ENCODE results near the gene PRKAR1B.

The PRKAR1B gene

GRCh38 chr7:713488-714230 is 13.4 kb downstream of the PRKAR1B start:
- Histone ChIP-seq H3K4me3 (ENCODE audit: low read depth, low read length, poor library complexity, severe bottlenecking) (no peak overlapping the region), H3K9me2 (ENCODE audit: low read depth, low read length) (no peaks in the 10 kb centered on the region), H2AFZ (ENCODE audit: low read length) (no peak overlapping the region), H3K4me2 (ENCODE audit: low read length) (no peak overlapping the region), H3K79me2 (ENCODE audit: insufficient read depth, low read length) (no peaks in the 10 kb centered on the region), H3K36me3 (ENCODE audit: insufficient read depth, low read length) (peaks cover 10% of the 10 kb centered on the region), H3K27ac (ENCODE audit: low read depth, low read length, poor library complexity, severe bottlenecking) (no peak overlapping the region), H3F3A (ENCODE audit: insufficient read depth, low read length) (no peaks in the 10 kb centered on the region), H4K20me1 (ENCODE audit: insufficient read depth, low read length) (no peaks in the 10 kb centered on the region), H3K4me1 (ENCODE audit: insufficient read depth, low read length, severe bottlenecking) (no peaks in the 10 kb centered on the region), H3K9ac (ENCODE audit: low read length) (no peak overlapping the region), H3K9me3 (ENCODE audit: low read length) (no peaks in the 10 kb centered on the region), H3K27me3 (ENCODE audit: insufficient read depth, low read length) (no peaks in the 10 kb centered on the region)
- TF ChIP-seq, protein P1, sequence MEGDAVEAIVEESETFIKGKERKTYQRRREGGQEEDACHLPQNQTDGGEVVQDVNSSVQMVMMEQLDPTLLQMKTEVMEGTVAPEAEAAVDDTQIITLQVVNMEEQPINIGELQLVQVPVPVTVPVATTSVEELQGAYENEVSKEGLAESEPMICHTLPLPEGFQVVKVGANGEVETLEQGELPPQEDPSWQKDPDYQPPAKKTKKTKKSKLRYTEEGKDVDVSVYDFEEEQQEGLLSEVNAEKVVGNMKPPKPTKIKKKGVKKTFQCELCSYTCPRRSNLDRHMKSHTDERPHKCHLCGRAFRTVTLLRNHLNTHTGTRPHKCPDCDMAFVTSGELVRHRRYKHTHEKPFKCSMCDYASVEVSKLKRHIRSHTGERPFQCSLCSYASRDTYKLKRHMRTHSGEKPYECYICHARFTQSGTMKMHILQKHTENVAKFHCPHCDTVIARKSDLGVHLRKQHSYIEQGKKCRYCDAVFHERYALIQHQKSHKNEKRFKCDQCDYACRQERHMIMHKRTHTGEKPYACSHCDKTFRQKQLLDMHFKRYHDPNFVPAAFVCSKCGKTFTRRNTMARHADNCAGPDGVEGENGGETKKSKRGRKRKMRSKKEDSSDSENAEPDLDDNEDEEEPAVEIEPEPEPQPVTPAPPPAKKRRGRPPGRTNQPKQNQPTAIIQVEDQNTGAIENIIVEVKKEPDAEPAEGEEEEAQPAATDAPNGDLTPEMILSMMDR (IDR thresholded peaks at IDR 0.05; ENCODE audit: low read length): no peak
- no peak for TF ChIP-seq EZH2 (IDR thresholded peaks at IDR 0.05; ENCODE audit: borderline replicate concordance, low read length)

GRCh38 chr7:713139-713457 is 14.0 kb downstream of the PRKAR1B start:
- H3K4me3 ChIP-seq (ENCODE audit: low read depth, low read length, poor library complexity, severe bottlenecking): no peak overlapping the region
- H3K9ac ChIP-seq (ENCODE audit: low read length): no peak overlapping the region
- H2AFZ ChIP-seq (ENCODE audit: low read length): no peak overlapping the region

DNA sequence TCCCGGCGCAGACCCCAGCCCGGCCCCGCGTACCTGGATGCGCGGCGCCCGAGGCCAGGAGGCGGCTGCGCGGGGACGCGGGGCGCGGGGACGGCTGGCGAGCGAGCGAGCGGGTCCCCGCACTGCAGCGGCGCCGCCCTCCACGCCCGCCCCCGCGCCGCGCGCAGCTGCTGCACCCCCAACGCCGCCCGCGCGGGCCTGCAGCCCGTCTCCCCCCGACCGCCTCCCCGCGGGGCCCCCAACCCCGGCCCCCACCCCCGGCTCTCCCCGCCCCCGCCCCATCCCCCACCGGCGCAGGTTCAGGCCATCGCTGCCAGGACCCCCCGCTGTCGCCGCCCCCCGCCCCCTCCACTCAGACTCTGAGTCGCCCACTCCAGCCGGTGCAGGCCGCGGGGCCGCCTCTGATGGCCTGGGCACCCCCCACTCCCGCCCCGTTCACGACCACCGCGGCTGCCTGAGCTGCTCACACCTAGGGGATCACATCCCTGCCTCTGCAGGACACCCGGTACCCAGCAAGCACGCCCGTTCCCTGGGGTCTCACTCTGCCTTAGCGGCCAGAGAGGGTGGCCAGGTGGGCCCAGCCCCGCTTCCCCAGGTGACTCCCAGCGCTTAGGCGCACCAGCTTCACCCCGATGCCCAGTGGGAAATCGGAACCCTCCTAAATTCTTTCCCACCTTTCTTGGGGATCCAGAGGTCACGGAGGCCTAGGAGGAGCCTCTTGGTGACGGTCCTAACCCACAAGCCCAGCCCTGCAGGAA is 14.5 kb downstream of the PRKAR1B start:
- Histone ChIP-seq H3K9ac (ENCODE audit: low read length) (no peak overlapping the region), H3K36me3 (ENCODE audit: insufficient read depth, low read length) (peaks cover 10% of the 10 kb centered on the region), H3K27ac (ENCODE audit: low read depth, low read length, poor library complexity, severe bottlenecking) (no peak overlapping the region), H3K4me2 (ENCODE audit: low read length) (no peak overlapping the region), H3K79me2 (ENCODE audit: insufficient read depth, low read length) (no peaks in the 10 kb centered on the region), H4K20me1 (ENCODE audit: insufficient read depth, low read length) (no peaks in the 10 kb centered on the region), H3F3A (ENCODE audit: insufficient read depth, low read length) (no peaks in the 10 kb centered on the region), H3K4me3 (ENCODE audit: low read depth, low read length, poor library complexity, severe bottlenecking) (no peak overlapping the region), H3K4me1 (ENCODE audit: insufficient read depth, low read length, severe bottlenecking) (no peaks in the 10 kb centered on the region), H2AFZ (ENCODE audit: low read length) (no peak overlapping the region), H3K27me3 (ENCODE audit: insufficient read depth, low read length) (no peaks in the 10 kb centered on the region), H3K9me2 (ENCODE audit: low read depth, low read length) (no peaks in the 10 kb centered on the region), H3K9me3 (ENCODE audit: low read length) (no peaks in the 10 kb centered on the region)
- TF ChIP-seq EZH2 (IDR thresholded peaks at IDR 0.05; ENCODE audit: borderline replicate concordance, low read length): no peak
- TF ChIP-seq, protein P1 (IDR thresholded peaks at IDR 0.05; ENCODE audit: low read length): no peak

More at GRCh38 chr7:713139-713457, 14.0 kb downstream of the PRKAR1B start:
- H3K4me1 ChIP-seq (ENCODE audit: insufficient read depth, low read length, severe bottlenecking): no peaks in the 10 kb centered on the region
- H3K9me2 ChIP-seq (ENCODE audit: low read depth, low read length): no peaks in the 10 kb centered on the region
- no peaks in the 10 kb centered on the region for H3K9me3 ChIP-seq (ENCODE audit: low read length)
- no peak overlapping the region for H3K4me2 ChIP-seq (ENCODE audit: low read length)
- H4K20me1 ChIP-seq (ENCODE audit: insufficient read depth, low read length): no peaks in the 10 kb centered on the region
- no peak overlapping the region for H3K27ac ChIP-seq (ENCODE audit: low read depth, low read length, poor library complexity, severe bottlenecking)
- no peaks in the 10 kb centered on the region for H3K79me2 ChIP-seq (ENCODE audit: insufficient read depth, low read length)
- H3K36me3 ChIP-seq (ENCODE audit: insufficient read depth, low read length): peaks cover 10% of the 10 kb centered on the region
- no peaks in the 10 kb centered on the region for H3K27me3 ChIP-seq (ENCODE audit: insufficient read depth, low read length)
- H3F3A ChIP-seq (ENCODE audit: insufficient read depth, low read length): no peaks in the 10 kb centered on the region
- TF ChIP-seq, protein P1 (IDR thresholded peaks at IDR 0.05; ENCODE audit: low read length): no peak
- TF ChIP-seq EZH2 (IDR thresholded peaks at IDR 0.05; ENCODE audit: borderline replicate concordance, low read length): no peak

Measured in OCI-LY1 (cell line).